ENCODE results near the gene MAPK12.

The MAPK12 gene

GRCh38 chr22:50236731-50237409, 24.6 kb downstream of the MAPK12 start:
- DNase-seq (ENCODE audit: low read depth in 2 of 2), result no peak

DNA sequence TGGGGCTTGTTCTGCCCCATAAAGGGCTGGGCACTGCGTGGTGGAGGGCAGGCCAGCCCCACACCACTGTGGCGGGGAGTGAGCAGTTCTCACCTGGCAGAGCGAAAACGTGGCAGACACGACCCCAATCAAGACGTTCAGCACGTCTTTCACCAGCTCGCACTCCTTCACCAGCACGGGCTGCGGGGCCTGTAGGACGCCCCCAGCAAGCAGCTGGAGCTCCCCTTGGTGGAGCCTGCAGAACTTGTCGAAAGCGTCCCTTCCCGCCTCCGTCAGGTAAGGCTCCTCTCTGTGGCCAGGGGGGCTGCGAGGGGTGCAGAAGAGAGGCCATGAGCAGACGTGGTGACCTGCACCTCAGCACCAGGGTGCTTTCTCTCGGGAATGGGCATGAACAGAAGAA, 28.3 kb downstream of the MAPK12 start:
- DNase-seq (ENCODE audit: low read depth in 2 of 2), result no peak

DNA sequence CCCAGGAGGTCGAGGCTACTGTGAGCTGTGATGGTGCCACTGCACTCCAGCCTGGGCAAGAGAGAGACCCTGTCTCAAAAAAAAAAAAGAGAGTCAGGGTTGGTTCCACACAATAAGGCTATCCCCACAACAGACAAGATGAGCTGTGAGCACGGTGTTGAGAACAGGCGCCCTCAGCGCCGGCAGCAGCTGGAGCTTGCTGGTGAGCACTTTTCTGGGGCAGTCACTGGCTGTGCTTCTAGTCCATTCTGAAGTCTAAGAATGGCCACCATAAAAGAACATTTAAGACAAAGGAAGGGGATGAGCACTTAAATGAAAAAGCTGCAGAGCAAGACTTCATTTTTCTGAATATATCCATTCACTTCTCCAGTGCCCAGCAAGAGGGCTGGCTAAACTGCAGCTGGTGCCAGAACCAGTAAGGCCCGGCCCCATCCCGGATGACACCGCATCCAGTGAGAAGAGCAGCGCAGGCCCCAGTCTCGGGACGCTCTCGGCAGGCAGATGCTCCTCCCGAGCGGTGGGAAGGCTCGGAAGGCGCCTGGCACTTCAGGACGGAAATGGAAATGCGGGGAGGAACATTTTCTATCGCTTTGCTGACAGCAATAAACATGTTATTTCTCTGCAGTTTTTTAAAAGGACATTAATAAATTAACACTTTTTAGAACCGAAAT, 28.9 kb downstream of the MAPK12 start:
- no peak for DNase-seq (ENCODE audit: low read depth in 2 of 2)

- DNase-seq (ENCODE audit: low read depth in 2 of 2), result no peak
Measured at GRCh38 chr22:50229370-50229769, 32.1 kb downstream of the MAPK12 start.

DNA sequence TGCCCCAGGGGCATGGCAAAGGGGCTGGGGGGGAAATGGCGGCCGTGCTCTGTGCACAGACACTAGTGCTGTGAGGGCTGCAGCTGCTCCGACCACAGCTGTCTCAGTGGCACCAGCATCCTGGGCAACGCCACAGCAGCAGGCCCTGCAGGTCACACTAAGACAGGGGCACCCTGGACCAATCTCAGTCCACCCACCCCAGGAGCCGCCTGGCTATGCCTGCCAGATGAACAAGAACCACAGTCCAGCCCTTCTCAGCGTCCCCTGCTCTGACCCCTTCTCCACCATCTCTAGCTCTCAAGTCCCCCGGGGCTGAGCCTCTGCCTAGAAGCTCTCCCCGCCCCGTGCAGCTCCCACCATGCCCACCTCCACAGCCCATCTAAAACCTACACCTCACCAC, 33.1 kb downstream of the MAPK12 start:
- DNase-seq (ENCODE audit: low read depth in 2 of 2), result no peak

DNA sequence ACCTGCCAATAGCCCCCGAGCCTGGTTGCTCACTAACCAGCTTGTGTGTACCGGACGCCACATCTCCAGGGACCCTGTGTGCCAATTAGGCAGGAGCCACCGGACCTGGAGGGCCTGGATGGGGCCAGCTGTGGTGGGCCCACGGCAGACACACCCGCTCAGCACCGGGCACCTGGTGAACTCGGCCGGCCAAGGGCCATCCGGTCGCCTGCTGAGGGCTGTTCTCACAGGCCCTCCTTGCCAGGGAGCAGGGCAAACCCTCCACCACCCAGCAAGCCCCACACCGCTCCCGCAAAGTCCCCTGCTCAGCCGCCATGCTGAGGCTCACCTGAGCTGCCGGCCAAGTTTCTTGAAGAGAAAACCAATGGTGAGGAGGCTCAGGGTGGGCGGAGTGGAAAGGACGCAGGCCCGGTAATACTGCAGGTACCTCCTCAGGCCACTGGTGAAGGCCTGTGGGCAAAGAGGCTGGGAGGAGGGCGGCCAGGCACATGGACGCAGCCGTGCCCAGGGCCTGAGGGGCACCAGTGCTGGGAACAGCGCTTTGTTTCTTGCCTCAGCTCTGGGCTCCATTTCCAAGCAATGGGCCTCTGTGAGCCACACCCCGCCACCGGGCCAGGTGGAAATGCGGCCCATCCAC, 33.8 kb downstream of the MAPK12 start:
- no peak for DNase-seq (ENCODE audit: low read depth in 2 of 2)

DNA sequence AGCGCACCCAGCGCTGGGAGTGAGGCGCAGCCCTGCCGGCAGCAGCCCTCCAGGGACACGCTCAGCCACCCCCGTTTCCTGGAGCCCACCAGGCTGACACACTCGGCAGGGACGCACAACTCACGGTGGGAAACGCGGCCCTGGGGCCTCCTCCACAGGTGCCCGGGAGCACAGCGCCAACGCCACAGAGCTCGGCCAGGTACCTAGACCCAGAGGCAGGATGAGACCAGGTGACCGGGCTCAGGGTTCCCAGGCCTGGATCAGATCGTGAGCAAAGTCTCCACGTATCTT, 34.7 kb downstream of the MAPK12 start:
- no peak for DNase-seq (ENCODE audit: low read depth in 2 of 2)

- no peak for DNase-seq (ENCODE audit: low read depth in 2 of 2)
Measured at GRCh38 chr22:50226063-50226874, 35.2 kb downstream of the MAPK12 start.

DNA sequence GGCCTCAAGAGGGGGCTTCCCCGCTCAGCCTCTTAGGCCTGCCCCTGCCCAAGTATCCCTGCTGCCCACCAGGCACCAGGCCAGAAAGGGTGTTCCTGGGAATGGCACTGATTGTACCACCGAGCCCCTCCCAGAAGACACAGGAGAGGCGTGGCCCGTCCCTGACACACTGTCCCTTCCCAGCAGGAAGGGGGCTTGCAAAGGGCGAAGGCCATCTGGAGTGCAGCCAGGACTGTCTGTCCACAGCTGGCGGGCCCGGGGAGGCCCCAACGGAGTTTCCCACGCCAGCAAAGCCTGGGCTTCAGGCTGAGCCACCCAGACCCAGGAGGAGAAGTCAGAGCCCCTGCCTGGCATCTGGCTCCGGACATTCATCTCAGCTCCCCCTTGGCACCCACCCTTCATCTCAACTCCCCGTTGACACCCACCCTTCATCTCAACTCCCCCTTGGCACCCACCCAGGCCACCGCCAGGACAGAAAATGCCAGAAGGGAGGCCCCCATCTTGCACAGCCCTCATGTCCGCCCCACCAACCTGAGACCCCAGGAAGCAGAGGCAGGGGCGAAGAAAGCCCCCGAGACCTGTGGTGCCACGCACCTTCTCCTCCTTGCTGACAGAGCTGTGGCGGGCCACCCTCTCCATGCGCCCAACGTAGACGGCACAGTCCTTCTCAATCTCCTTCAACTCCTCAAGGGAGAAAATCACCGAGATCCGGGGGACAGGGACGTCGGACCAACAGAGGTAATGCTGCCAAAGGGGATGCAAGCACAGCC, 36.1 kb downstream of the MAPK12 start:
- no peak for DNase-seq (ENCODE audit: low read depth in 2 of 2)

- DNase-seq (ENCODE audit: low read depth in 2 of 2), result no peak
Measured at GRCh38 chr22:50224071-50224470, 37.4 kb downstream of the MAPK12 start.

- no peak for DNase-seq (ENCODE audit: low read depth in 2 of 2)
Measured at GRCh38 chr22:50222508-50222907, 39.0 kb downstream of the MAPK12 start.

DNA sequence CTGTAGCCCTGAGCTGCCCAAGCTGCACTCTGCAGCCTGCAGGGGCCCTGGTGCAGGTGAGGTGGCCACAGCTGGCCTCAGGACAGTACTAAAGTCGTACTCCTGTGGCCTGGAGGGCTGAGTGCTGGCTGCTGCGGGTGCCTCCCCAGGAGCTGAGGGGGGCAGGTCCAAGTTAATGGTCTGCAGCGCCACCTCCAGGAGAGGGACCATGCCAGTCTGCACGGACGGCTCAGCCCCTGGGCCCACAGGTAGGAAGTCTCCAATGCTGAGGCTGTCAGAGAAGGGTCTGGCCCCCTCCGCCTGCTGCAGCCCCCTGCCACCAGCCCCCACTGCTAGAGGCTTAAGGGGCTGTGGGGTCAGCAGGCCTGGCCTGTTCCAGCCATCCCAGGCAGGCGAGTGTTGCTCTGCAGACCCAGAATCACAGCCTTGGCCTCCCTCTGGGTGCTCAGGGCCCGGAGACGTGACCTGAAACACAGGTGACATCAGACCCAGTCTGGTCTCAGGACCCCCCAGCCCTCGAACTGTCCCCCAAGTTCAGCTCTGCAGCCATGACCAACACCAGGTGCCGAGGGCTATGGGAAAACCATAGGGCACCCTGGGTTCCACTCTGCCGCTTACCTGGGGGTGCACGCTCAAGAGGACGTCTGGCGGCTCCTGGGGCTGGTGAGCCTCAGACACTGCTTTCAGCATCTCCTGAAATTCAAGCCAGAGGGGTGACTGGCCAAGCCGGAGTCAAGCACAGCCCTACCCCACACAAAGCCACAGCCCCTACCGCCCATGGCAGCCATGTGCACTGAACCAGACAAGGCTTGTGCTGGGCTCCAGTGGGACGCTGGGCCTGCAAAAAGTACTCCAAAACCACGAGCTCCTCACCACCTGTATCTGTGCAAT, 39.8 kb downstream of the MAPK12 start:
- no peak for DNase-seq (ENCODE audit: low read depth in 2 of 2)

GRCh38 chr22:50220603-50221409, 40.7 kb downstream of the MAPK12 start:
- DNase-seq (ENCODE audit: low read depth in 2 of 2), result no peak

- DNase-seq (ENCODE audit: low read depth in 2 of 2), result no peak
Measured at GRCh38 chr22:50219800-50220602, 41.5 kb downstream of the MAPK12 start.

DNA sequence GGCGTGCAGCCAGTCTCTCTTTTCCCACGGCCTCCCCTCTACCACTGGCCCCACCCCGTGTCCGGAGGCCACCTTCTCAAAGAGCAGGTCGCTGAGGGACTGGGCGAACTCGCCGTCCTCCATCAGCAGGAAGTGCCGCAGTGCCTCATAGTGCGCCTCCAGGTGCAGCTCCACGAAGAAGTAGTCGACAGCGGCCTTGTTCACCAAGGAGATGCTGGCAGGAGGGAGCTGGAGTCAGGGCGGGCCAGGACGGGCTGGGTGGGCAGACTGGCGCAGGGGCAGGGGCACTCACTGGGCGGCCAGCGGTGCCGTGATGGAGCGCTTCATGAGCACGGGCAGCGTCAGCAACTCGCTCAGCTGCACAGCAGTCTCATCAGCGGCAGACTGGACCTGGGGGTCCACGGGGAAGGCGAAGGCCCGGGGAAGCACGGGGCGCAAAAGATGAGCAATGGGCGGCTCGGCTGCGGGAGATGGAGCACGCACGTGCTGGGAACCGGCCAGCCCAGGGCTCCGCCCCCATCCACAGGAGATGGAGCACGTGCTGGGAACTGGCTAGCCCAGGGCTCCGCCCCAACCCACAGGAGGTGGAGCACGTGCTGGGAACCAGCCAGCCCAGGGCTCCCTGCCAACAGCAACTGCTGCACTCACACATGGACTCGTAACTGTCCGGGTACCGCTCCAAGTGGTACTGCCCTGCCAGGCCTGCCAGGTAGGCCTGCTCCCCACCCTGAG, 42.3 kb downstream of the MAPK12 start:
- DNase-seq (ENCODE audit: low read depth in 2 of 2), result no peak

DNA sequence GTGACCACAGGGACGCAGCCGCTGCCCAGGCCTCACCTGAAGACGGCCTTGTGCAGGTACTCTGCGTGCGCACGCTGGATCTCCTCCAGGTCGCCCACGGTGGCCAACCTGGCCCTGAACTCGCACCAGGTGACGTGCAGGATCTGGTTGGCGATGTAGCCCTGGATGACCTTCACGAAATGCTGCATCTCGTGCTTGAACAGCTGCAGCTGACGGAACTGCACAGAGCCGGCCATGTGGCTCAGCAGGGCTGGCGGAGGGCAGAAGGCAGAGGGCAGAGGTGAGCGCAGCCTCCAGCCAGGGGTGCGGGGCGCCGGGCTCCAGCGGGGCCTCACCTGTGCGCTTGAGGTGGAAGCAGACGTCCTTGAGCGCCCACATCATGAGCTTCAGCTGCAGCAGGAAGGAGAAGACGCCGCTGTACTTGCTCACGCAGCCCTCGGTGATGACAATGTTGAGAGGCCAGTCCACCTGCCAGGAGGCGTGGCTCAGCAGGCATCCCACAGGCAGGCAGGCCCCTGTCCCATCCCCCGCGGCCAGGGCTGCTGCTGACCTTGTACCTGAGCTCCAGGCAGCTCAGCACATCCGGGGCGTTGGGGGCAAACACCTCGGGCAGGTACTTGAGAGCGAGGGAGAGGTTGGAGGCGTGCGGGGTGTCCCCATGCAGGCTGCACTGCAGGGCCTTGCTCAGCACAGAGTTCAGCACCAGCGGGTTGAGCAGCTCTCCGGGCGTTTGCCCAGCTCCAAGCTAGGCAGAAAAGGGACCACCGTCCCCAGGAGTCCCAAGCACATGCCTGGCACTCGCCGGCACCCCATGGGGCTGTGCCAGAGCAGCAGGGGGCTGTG, 43.1 kb downstream of the MAPK12 start:
- DNase-seq (ENCODE audit: low read depth in 2 of 2), result no peak

GRCh38 chr22:50217543-50218152, 43.8 kb downstream of the MAPK12 start:
- DNase-seq (ENCODE audit: low read depth in 2 of 2), result no peak
